Transverse colon (tissue), 4 donors: ENCODE data around the gene PPDPF. TPM values are rescaled to one million over a fixed set of nuclear protein-coding genes. Genes with fewer than 3 reads are reported as not detected.
A peak's percentile ranks its signal among the peaks of the same experiment; 100 is the strongest.

Source experiments
- DNase-seq: peaks from one replicate; pipeline ENCODE4 v3.0.0-alpha.2; 2019
- H3K27ac ChIP-seq, 4 donors: fragments of 200-600 bp; sonication (generic); 2 replicates each; pipeline ENCODE4 v1.5.1; 2016 to 2018; ENCODE audit warnings: inconsistent platforms in 4 of 4
- H3K27me3 ChIP-seq: fragments of 200-600 bp; sonication (generic); 2 replicates; pipeline ENCODE4 v1.5.1; 2017; ENCODE audit warnings: inconsistent platforms
- H3K36me3 ChIP-seq, 4 donors: fragments of 200-600 bp; sonication (generic); 2 replicates each; pipeline ENCODE4 v1.5.1; 2017 to 2019; ENCODE audit warnings: inconsistent platforms in 4 of 4
- H3K4me1 ChIP-seq, 4 donors: fragments of 200-600 bp; sonication (generic); 2 replicates each; pipeline ENCODE4 v1.5.1; 2017 to 2020; ENCODE audit warnings: inconsistent platforms in 4 of 4
- H3K4me3 ChIP-seq, 4 donors: fragments of 200-600 bp; sonication (generic); 1 replicate in 1 of 4; 2 replicates in 3 of 4; pipeline versions ENCODE4 v1.5.1 to v1.6.1; 2017 to 2019; ENCODE audit warnings: inconsistent platforms in 4 of 4
- H3K9me3 ChIP-seq, 2 donors: fragments of 200-600 bp; sonication (generic); 2 replicates each; pipeline ENCODE4 v1.5.1; 2017 to 2019; ENCODE audit warnings: inconsistent platforms in 2 of 2
- EP300 ChIP-seq: sonication (generic); formaldehyde crosslinking; IDR thresholded peaks from one replicate; pipeline ENCODE4 v1.6.1; 2017; ENCODE audit warnings: antibody characterized with exemption, low read depth
- POLR2A ChIP-seq: fragments of 450-650 bp; IDR thresholded peaks from one replicate; pipeline ENCODE4 v1.6.1; 2016; ENCODE audit warnings: antibody characterized with exemption, mild to moderate bottlenecking, moderate library complexity
- POLR2AphosphoS5 ChIP-seq, 3 donors: sonication (generic); formaldehyde crosslinking; IDR thresholded peaks; one replicate each; pipeline ENCODE4 v1.6.1; 2016; ENCODE audit warnings: antibody characterized with exemption in 3 of 3
- WGBS, 2 donors: methylation state at CpG; one replicate each; pipeline ENCODE4 v1.1.5; 2018; ENCODE audit warnings: low coverage in 1 of 2; 5-methylcytosine and 5-hydroxymethylcytosine counted together
- in situ Hi-C, 4 donors: fragments of 200-750 bp; cut with MboI; loops; one replicate each; pipeline versions ENCODE4 v1.15.0 to v1.15.1; 2017; ENCODE audit warnings: low sequenced_read_pairs in 3 of 4, low pct_ligation_motif_present in 1 of 4, low pct_unique_long_range_greater_than_20kb in 1 of 4
- intact Hi-C: fragments of 100-400 bp; cut with DNase I; formaldehyde crosslinking; loops from one replicate; pipeline ENCODE4 v1.15.1; 2023; ENCODE audit warnings: low total_unique reads
- total RNA-seq, 4 donors: library from RNA; depleted of rRNA; stranded (reverse); fragments of >200 nt; gene quantifications; one replicate each; pipeline ENCODE4 v1.1.0, GENCODE V29; 2016
- TF ChIP-seq, protein P1 (sequence below), 5 experiments: fragments of 200-600 bp in 3 of 5; fragments of 450-650 bp in 2 of 5; sonication (generic) in 3 of 5; IDR thresholded peaks; 1 replicate in 2 of 5; 2 replicates in 3 of 5; pipeline ENCODE4 v1.5.1; 2016 to 2017; ENCODE audit warnings: antibody characterized with exemption in 5 of 5, inconsistent platforms in 3 of 5, mild to moderate bottlenecking in 2 of 5, moderate library complexity in 1 of 5

The PPDPF gene
- total RNA-seq, 4 donors from 2014 or later: 320 to 695 (median 517) TPM

DNA sequence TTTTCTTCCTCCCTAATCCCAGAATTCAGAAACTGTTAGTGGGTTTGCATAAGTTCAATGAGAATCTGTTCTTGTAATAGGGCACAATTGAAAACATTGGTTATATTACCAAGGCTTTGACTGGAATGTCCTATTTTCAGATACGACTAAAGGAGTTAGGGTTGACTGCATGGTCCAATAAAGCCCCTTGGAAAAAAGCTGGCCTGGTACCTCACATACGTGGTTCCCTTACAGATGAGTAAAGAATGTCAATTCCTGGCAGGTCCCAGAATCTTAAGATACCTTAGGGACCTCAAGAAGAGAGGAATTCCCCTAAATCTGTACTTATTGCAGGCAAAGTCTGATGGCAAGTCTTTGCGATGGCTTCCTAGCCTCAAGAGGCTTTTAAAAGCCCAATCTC is 4.6 kb downstream of the PPDPF start:
- DNase-seq: no peak
- in situ Hi-C loops (loop anchor here in 1 of 4 donors (25.0 kb wide), 1 partner anchor 112 kb away; the partner anchor contains the start of gene GMEB2), intact Hi-C loops (no loop called here)
- H3K27ac ChIP-seq: peak overlapping the region in 1 of 4 donors; percentile 50
- no peaks in the 10 kb centered on the region for H3K9me3 ChIP-seq
- TF ChIP-seq POLR2AphosphoS5 (IDR thresholded peaks at IDR 0.05) (peak in 1 of 3 donors; percentile 4), EP300 (no peak)
- H3K27me3 ChIP-seq: no peaks in the 10 kb centered on the region
- no peak overlapping the region for H3K4me3 ChIP-seq
- no peaks in the 10 kb centered on the region for H3K36me3 ChIP-seq
- peaks cover 9 to 24% (median 19%) of the 10 kb centered on the region in 4 donors for H3K4me1 ChIP-seq
- WGBS, 2 donors: 60 to 62% methylated on average over 1 to 3 of the region's 3 CpGs

DNA sequence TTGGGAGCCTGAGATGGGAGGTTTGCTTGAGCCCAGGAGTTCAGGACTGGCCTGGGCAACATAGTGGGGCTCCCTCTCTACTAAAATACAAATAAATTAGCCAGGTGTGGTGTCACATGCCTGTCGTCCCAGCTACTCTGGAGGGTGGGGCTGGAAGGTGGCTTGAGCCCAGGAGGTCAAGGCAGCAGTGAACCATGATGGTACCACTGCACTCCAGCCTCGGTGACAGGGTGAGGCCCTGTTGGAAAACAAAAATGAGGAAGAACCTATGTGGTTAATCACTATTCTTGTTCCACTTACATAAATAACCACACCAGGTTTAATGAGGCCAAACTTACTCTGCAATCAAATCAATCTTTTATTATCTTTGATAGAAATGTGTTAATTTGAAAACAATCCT is 5.4 kb downstream of the PPDPF start:
- Histone ChIP-seq H3K9me3 (no peaks in the 10 kb centered on the region), H3K27me3 (no peaks in the 10 kb centered on the region), H3K27ac (peak overlapping the region in 2 of 4 donors; percentile 17 to 50), H3K4me3 (no peak overlapping the region), H3K36me3 (no peaks in the 10 kb centered on the region), H3K4me1 (peaks cover 9 to 28% (median 20%) of the 10 kb centered on the region in 4 donors)
- peak; percentile 44 for DNase-seq
- 16 to 17% methylated on average over 2 of the region's 2 CpGs for WGBS, 2 donors
- intact Hi-C loops: no loop called here
- in situ Hi-C loops: loop anchor here in 1 of 4 donors (25.0 kb wide), 1 partner anchor 111 kb away; the partner anchor contains the start of gene GMEB2
- TF ChIP-seq EP300 (no peak), POLR2A (peak; percentile 28), POLR2AphosphoS5 (IDR thresholded peaks at IDR 0.05) (peak in 2 of 3 donors; percentile 34 to 57)

DNA sequence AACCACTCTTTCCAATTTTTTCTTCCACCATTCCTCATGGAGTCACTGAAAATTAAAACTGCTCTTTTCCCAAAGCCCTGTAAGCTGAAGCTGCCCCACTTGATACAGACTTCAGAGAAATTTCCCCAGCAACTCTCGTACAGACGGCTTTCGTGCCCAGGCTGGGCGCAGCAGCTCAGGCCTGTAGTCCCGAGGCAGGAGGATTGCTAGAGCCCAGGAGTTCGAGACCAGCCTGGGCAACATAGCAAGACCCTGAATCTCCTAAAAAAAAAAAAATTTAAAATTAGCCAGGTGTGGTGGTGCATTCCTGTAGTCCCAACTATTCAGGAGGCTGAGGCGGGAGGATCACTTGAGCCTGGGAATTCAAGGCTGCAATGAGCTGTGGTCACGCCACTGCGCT is 6.6 kb downstream of the PPDPF start:
- Histone ChIP-seq H3K9me3 (no peaks in the 10 kb centered on the region), H3K27ac (no peak overlapping the region), H3K27me3 (no peaks in the 10 kb centered on the region), H3K36me3 (no peaks in the 10 kb centered on the region), H3K4me3 (no peak overlapping the region), H3K4me1 (peaks cover 5 to 24% (median 10%) of the 10 kb centered on the region in 4 donors)
- intact Hi-C loops (no loop called here), in situ Hi-C loops (loop anchor here in 1 of 4 donors (25.0 kb wide), 1 partner anchor 110 kb away; the partner anchor contains the start of gene GMEB2)
- 73 to 85% methylated on average over 6 to 9 of the region's 9 CpGs for WGBS, 2 donors
- no peak for DNase-seq
- no peak for TF ChIP-seq EP300

DNA sequence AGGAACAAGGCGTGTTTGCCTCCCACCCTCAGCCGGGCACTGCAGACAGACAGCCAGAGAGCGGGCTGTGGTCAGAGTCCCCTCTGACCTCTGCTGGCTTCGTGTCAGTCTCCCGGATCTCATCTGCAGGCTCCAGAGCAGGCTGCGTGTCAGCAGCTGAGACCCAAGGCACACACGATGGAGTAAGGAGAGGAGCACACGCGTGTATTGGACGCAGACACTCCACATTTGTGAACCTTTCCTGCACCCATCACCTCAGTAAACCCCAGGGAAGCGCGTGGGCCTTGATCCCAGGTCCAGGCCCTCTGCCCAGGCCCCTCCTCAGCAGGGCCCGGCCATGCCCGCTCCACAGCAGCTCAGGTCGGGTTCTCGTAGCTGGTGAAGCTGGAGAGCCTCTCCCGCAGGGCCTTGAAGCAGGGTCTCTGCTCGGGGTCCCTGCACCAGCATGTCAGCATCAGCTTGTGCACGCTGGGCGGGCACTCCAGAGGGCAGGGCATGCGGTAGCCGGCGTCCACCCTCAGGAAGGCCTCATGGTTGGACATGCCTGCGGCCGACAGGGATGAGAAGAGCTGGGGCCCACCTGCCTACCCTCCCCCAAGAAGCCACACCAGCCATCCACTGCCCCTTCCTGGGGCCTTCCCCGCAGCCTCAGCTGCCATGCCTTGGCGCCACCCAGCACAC is 8.8 kb downstream of the PPDPF start:
- no peaks in the 10 kb centered on the region for H3K36me3 ChIP-seq
- peaks cover 2 to 30% (median 6%) of the 10 kb centered on the region in 4 donors for H3K4me1 ChIP-seq
- peaks cover 2% of the 10 kb centered on the region for H3K27me3 ChIP-seq
- no peak for DNase-seq
- H3K27ac ChIP-seq: no peak overlapping the region
- no peaks in the 10 kb centered on the region for H3K9me3 ChIP-seq
- in situ Hi-C loops: loop anchor here in 1 of 4 donors (25.0 kb wide), 1 partner anchor 108 kb away; the partner anchor contains the start of gene GMEB2
- no peak overlapping the region for H3K4me3 ChIP-seq
- no peak for TF ChIP-seq POLR2A
- intact Hi-C loops: no loop called here
- WGBS, 2 donors: 79% methylated on average over 24 of the region's 27 CpGs; no CpG with 5 or more reads in 1 of the 2 donors

DNA sequence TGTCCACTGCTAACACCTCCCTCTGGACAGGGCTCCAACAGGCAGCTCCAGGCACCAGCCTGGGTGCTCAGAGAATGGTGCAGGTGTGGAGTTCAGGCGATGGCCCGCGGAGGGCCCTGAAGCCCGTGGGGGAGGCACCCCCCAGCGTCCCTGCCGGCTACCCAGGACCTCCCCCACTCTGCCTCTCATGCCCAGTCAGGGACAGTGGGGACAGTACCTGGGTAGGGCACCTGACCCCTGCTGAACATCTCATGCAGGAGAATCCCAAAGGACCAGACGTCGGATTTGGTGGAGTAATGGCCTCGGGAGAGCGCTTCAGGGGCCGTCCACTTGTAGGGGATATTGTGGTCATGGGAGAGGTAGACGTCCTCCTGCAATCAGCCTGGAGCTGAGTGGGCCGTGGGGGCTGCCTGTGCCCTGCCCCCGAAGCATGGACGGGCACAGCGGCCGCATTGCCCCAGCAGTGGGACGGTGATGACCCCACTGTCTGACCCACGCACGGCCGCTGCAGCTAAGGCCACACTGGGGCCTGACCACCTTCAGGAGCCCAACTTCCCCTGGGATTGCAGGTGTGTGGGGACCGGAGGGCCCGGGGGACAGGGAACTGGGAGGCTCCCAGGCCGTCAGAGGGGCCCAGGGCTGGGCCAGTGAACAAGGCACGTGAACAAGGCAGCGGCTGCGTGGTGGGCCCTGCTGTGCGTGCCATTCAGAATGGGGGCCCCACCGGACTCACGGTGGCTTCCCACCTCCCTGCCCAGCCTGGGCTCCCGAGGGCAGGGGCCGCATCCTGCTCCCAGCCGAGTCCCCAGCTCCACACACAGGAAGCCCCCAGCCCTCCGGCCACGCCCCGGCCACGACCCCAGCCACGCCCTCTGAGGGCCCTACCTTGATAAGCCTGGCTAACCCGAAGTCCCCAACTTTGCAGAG is 9.6 kb downstream of the PPDPF start:
- WGBS, 2 donors: 71% methylated on average over 33 of the region's 39 CpGs; no CpG with 5 or more reads in 1 of the 2 donors
- no peak for DNase-seq
- peaks cover 9% of the 10 kb centered on the region for H3K27me3 ChIP-seq
- intact Hi-C loops: loop anchor here (10.0 kb wide), 1 partner anchor 255 kb away; no protein-coding TSS in a partner anchor
- peak overlapping the region; percentile 10 to 55 (median 22) for H3K27ac ChIP-seq
- H3K4me1 ChIP-seq: peaks cover 10 to 38% (median 14%) of the 10 kb centered on the region in 4 donors
- TF ChIP-seq EP300 (no peak), POLR2AphosphoS5 (IDR thresholded peaks at IDR 0.05) (no peak), POLR2A (no peak)
- TF ChIP-seq, protein P1, sequence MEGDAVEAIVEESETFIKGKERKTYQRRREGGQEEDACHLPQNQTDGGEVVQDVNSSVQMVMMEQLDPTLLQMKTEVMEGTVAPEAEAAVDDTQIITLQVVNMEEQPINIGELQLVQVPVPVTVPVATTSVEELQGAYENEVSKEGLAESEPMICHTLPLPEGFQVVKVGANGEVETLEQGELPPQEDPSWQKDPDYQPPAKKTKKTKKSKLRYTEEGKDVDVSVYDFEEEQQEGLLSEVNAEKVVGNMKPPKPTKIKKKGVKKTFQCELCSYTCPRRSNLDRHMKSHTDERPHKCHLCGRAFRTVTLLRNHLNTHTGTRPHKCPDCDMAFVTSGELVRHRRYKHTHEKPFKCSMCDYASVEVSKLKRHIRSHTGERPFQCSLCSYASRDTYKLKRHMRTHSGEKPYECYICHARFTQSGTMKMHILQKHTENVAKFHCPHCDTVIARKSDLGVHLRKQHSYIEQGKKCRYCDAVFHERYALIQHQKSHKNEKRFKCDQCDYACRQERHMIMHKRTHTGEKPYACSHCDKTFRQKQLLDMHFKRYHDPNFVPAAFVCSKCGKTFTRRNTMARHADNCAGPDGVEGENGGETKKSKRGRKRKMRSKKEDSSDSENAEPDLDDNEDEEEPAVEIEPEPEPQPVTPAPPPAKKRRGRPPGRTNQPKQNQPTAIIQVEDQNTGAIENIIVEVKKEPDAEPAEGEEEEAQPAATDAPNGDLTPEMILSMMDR (IDR thresholded peaks at IDR 0.05): no peak
- H3K36me3 ChIP-seq: no peaks in the 10 kb centered on the region
- H3K9me3 ChIP-seq: no peaks in the 10 kb centered on the region
- no peak overlapping the region for H3K4me3 ChIP-seq
- in situ Hi-C loops: loop anchor here in 1 of 4 donors (25.0 kb wide), 1 partner anchor 107 kb away; the partner anchor contains the start of gene GMEB2
